ENCODE measurements around the gene CLRN3.

GRCh38 chr10:127851661-127852194, 41.0 kb downstream of the CLRN3 start:
- TF ChIP-seq CTCF (conservative IDR thresholded peaks at IDR 0.05 in 1 of 2, IDR thresholded peaks at IDR 0.05 in 1 of 2; ENCODE audit: low read depth in 1 of 2, low read length in 2 of 2) (no peak), EZH2 (IDR thresholded peaks at IDR 0.05; ENCODE audit: low read length, missing control alignments) (no peak)
